RWPE2 (cell line): ENCODE measurements around the gene KCNK17.

Experiments
- ATAC-seq: fragments of 200-7000 bp; cut with Tn5 transposase; 3 replicates; pipeline ENCODE4 v1.9.1; 2021; ENCODE audit warnings: low read depth
- DNase-seq: peaks from one replicate; pipeline ENCODE4 v3.0.0-alpha.2; 2020; ENCODE audit warnings: low spot score
- H3K27ac ChIP-seq: fragments of 450-650 bp; 2 replicates; pipeline ENCODE4 v1.5.1; 2017; ENCODE audit warnings: mild to moderate bottlenecking; ENCODE audit not compliant: poor library complexity, severe bottlenecking
- H3K27me3 ChIP-seq: fragments of 250-450 bp; sonication (Bioruptor Pico); 2 replicates; pipeline ENCODE4 v1.5.1; 2021; ENCODE audit warnings: mild to moderate bottlenecking, moderate library complexity; ENCODE audit not compliant: insufficient read depth, poor library complexity, severe bottlenecking
- H3K36me3 ChIP-seq: fragments of 250-450 bp; sonication (Bioruptor Pico); 2 replicates; pipeline ENCODE4 v1.5.1; 2020; ENCODE audit warnings: low read depth, mild to moderate bottlenecking, moderate library complexity
- H3K4me1 ChIP-seq: fragments of 250-450 bp; sonication (Bioruptor Pico); 2 replicates; pipeline ENCODE4 v1.5.1; 2021; ENCODE audit warnings: mild to moderate bottlenecking, moderate library complexity; ENCODE audit not compliant: insufficient read depth, poor library complexity, severe bottlenecking
- H3K4me3 ChIP-seq: fragments of 250-450 bp; sonication (Bioruptor Pico); 2 replicates; pipeline ENCODE4 v1.5.1; 2021; ENCODE audit warnings: mild to moderate bottlenecking, moderate library complexity; ENCODE audit not compliant: severe bottlenecking
- H3K9me3 ChIP-seq: fragments of 250-450 bp; sonication (Bioruptor Pico); 2 replicates; pipeline ENCODE4 v1.5.1; 2021; ENCODE audit warnings: mild to moderate bottlenecking, moderate library complexity; ENCODE audit not compliant: severe bottlenecking
- CTCF ChIP-seq: fragments of 450-650 bp; IDR thresholded peaks from one replicate; pipeline ENCODE4 v1.5.1; 2017; ENCODE audit warnings: mild to moderate bottlenecking, moderate library complexity; ENCODE audit not compliant: poor library complexity, severe bottlenecking

The KCNK17 gene

GRCh38 chr6:39263303-39264037, 50.7 kb downstream of the KCNK17 start:
- ATAC-seq = no peak
- no peaks in the 10 kb centered on the region for H3K27me3 ChIP-seq
- no peaks in the 10 kb centered on the region for H3K9me3 ChIP-seq
- no peak for TF ChIP-seq CTCF
- H3K36me3 ChIP-seq = no peaks in the 10 kb centered on the region
- H3K27ac ChIP-seq = no peak overlapping the region
- no peak overlapping the region for H3K4me3 ChIP-seq
- H3K4me1 ChIP-seq = no peaks in the 10 kb centered on the region
- no peak for DNase-seq

- Histone ChIP-seq H3K9me3 (no peaks in the 10 kb centered on the region), H3K27ac (no peak overlapping the region), H3K4me3 (no peak overlapping the region), H3K4me1 (no peaks in the 10 kb centered on the region), H3K36me3 (no peaks in the 10 kb centered on the region), H3K27me3 (no peaks in the 10 kb centered on the region)
- no peak for ATAC-seq
- no peak for TF ChIP-seq CTCF
- DNase-seq = no peak
Observed at GRCh38 chr6:39261751-39262150, 52.5 kb downstream of the KCNK17 start.

GRCh38 chr6:39260953-39261352, 53.3 kb downstream of the KCNK17 start:
- H3K4me1 ChIP-seq = no peaks in the 10 kb centered on the region
- no peaks in the 10 kb centered on the region for H3K36me3 ChIP-seq
- H3K9me3 ChIP-seq = no peaks in the 10 kb centered on the region
- H3K27me3 ChIP-seq = no peaks in the 10 kb centered on the region
- H3K4me3 ChIP-seq = no peak overlapping the region
- ATAC-seq = no peak
- no peak for DNase-seq
- TF ChIP-seq CTCF = no peak
- no peak overlapping the region for H3K27ac ChIP-seq

GRCh38 chr6:39260456-39260855, 53.8 kb downstream of the KCNK17 start:
- Histone ChIP-seq H3K36me3 (no peaks in the 10 kb centered on the region), H3K27me3 (no peaks in the 10 kb centered on the region), H3K4me1 (no peaks in the 10 kb centered on the region), H3K9me3 (no peaks in the 10 kb centered on the region), H3K27ac (no peak overlapping the region), H3K4me3 (no peak overlapping the region)
- TF ChIP-seq CTCF = no peak
- DNase-seq (no peak), ATAC-seq (no peak)

- Histone ChIP-seq H3K4me1 (no peaks in the 10 kb centered on the region), H3K4me3 (no peak overlapping the region), H3K27ac (no peak overlapping the region), H3K9me3 (no peaks in the 10 kb centered on the region), H3K27me3 (no peaks in the 10 kb centered on the region), H3K36me3 (no peaks in the 10 kb centered on the region)
- no peak for DNase-seq
- ATAC-seq = no peak
- TF ChIP-seq CTCF = no peak
Observed at GRCh38 chr6:39256294-39256940, 57.8 kb downstream of the KCNK17 start.
